ENCODE measurements around the gene DDIT4. TPM values are rescaled to one million over a fixed set of nuclear protein-coding genes. Genes with fewer than 3 reads are reported as not detected.

DDIT4 gene
- total and polyA plus RNA-seq, 9 of the 15 experiments (the other 6 are each of a cell fraction or from before 2014, with no cell fraction given): 8.2 to 675 (median 159) TPM

DNA sequence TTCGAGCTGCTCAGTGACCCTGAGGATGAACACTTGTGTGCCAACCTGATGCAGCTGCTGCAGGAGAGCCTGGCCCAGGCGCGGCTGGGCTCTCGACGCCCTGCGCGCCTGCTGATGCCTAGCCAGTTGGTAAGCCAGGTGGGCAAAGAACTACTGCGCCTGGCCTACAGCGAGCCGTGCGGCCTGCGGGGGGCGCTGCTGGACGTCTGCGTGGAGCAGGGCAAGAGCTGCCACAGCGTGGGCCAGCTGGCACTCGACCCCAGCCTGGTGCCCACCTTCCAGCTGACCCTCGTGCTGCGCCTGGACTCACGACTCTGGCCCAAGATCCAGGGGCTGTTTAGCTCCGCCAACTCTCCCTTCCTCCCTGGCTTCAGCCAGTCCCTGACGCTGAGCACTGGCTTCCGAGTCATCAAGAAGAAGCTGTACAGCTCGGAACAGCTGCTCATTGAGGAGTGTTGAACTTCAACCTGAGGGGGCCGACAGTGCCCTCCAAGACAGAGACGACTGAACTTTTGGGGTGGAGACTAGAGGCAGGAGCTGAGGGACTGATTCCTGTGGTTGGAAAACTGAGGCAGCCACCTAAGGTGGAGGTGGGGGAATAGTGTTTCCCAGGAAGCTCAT lies 1.1 kb downstream of the DDIT4 start (continued):
- TF ChIP-seq NFIC (IDR thresholded peaks at IDR 0.05) (no peak), RAD21 (CRISPR knock-in tag; conservative IDR thresholded peaks at IDR 0.05 in 1 of 2, IDR thresholded peaks at IDR 0.05 in 1 of 2) (peak; percentile 57 to 73), DDX20 (tag; IDR thresholded peaks at IDR 0.05; ENCODE audit: low read depth) (no peak), NR1H2 (CRISPR knock-in tag; IDR thresholded peaks at IDR 0.05) (no peak; the same call in 1 of the 2 replicates), TEAD1 (CRISPR knock-in tag; IDR thresholded peaks at IDR 0.05) (peak in 1 of 2 experiments; percentile 5; a peak in 2 of 4 replicates), BACH1 (tag; IDR thresholded peaks at IDR 0.05) (0 out of 2 replicates have a peak, but pooled peaks have one; percentile 36), MCM2 (IDR thresholded peaks at IDR 0.05; ENCODE audit: low read depth) (no peak), HIVEP1 (CRISPR knock-in tag; IDR thresholded peaks at IDR 0.05) (peak; percentile 48; the same call in 1 of the 2 replicates), HLTF (IDR thresholded peaks at IDR 0.05) (no peak), ASH1L (IDR thresholded peaks at IDR 0.05; ENCODE audit: borderline replicate concordance, low read depth, partially characterized antibody) (no peak), ZNF589 (CRISPR knock-in tag; IDR thresholded peaks at IDR 0.05; ENCODE audit: low read depth) (no peak), SMC3 (conservative IDR thresholded peaks at IDR 0.05; ENCODE audit: insufficient read depth, low read depth, low read length) (0 out of 2 replicates have a peak, but pooled peaks have one; percentile 21), ZBTB1 (CRISPR knock-in tag; IDR thresholded peaks at IDR 0.05; ENCODE audit: borderline replicate concordance, low read depth) (no peak; the same call in 1 of the 2 replicates), KHSRP (IDR thresholded peaks at IDR 0.05) (no peak), STAT5B (CRISPR knock-in tag; IDR thresholded peaks at IDR 0.05) (no peak), NBN (IDR thresholded peaks at IDR 0.05; ENCODE audit: low read depth) (no peak), ETV1 (tag; conservative IDR thresholded peaks at IDR 0.05; ENCODE audit: low read depth) (no peak)
- TF ChIP-seq, protein P1, sequence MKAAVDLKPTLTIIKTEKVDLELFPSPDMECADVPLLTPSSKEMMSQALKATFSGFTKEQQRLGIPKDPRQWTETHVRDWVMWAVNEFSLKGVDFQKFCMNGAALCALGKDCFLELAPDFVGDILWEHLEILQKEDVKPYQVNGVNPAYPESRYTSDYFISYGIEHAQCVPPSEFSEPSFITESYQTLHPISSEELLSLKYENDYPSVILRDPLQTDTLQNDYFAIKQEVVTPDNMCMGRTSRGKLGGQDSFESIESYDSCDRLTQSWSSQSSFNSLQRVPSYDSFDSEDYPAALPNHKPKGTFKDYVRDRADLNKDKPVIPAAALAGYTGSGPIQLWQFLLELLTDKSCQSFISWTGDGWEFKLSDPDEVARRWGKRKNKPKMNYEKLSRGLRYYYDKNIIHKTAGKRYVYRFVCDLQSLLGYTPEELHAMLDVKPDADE (conservative IDR thresholded peaks at IDR 0.05; ENCODE audit: control insufficient read depth, low read depth, low read length): no peak; the same call in 1 of the 2 replicates
- TF ChIP-seq, protein P2, sequence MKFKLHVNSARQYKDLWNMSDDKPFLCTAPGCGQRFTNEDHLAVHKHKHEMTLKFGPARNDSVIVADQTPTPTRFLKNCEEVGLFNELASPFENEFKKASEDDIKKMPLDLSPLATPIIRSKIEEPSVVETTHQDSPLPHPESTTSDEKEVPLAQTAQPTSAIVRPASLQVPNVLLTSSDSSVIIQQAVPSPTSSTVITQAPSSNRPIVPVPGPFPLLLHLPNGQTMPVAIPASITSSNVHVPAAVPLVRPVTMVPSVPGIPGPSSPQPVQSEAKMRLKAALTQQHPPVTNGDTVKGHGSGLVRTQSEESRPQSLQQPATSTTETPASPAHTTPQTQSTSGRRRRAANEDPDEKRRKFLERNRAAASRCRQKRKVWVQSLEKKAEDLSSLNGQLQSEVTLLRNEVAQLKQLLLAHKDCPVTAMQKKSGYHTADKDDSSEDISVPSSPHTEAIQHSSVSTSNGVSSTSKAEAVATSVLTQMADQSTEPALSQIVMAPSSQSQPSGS (CRISPR knock-in tag; IDR thresholded peaks at IDR 0.05): no peak
